ENCODE results near the gene PRKAB1.

The PRKAB1 gene

GRCh38 chr12:119630223-119630780, 37.6 kb upstream of the PRKAB1 start:
- TF ChIP-seq CTCF (IDR thresholded peaks at IDR 0.05; ENCODE audit: low read depth, low read length, missing control alignments): no peak
- DNase-seq (ENCODE audit: extremely low read depth, low read depth): no peak
- no peak overlapping the region for H3K4me3 ChIP-seq (replicated peaks; ENCODE audit: low read depth, low read length)

DNA sequence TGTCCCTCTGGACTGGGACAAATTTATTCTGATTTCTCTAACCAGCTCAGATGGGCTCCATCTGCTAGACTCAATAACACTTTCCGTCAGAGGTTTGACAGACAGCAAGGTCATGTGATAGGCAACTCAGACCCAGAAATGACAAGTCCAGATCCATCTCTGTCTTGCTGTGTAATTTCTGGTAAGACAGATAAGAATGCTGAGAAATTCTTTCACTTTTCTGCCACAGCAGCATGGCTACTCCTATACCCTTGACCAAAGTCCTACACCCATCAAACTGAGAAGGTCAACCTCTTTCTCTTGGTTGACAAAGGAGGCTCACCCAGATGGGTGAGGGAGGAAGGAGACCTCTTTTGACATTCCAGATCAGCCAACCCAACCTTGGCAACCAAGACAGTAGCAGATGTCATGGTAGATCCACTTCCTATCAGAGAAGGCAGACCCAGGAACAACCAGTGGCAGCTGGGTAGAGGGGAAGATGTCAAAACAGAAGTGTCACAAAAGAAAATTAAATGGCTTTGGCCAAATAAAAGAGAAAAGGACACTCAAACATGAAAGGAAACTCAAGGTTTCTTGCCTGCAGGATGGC, 36.9 kb upstream of the PRKAB1 start:
- no peak overlapping the region for H3K4me3 ChIP-seq (replicated peaks; ENCODE audit: low read depth, low read length)
- DNase-seq (ENCODE audit: extremely low read depth, low read depth): no peak
- no peak for TF ChIP-seq CTCF (IDR thresholded peaks at IDR 0.05; ENCODE audit: low read depth, low read length, missing control alignments)

DNA sequence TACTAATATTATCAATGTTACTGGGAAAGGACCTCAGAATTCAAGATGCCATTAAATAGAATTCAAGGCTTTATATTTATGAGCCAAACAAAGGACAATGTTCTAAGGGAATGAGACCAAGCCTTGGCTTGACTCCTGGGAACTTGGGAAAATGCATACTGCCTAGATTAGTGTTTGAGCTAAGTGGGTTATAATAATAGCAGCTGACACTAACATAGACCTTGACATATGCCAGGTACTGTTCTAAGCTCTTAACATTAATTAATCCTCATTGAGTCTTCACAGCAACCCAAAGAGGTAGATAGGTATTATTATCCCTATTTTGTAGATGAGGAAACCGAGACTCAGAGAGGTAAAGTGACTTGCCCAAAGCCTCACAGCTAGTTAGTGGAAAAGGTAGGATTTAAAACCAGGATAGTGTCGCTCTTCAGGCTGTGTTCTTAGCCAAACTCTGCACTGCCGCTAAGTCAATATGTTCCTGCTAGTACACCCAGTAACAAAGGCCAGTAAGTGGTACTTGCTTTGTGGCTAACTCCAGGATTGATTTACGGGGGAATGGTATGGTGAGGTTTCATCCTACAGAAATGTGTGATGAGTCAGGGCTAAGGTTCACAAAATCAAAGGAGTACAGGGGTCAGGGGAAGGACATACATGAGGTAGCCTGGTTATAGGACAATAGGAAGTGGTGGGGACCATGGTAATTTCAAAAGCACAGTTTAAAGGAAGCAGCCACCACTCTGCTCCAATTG, 35.8 kb upstream of the PRKAB1 start:
- no peak for TF ChIP-seq CTCF (IDR thresholded peaks at IDR 0.05; ENCODE audit: low read depth, low read length, missing control alignments)
- no peak overlapping the region for H3K4me3 ChIP-seq (replicated peaks; ENCODE audit: low read depth, low read length)
- DNase-seq (ENCODE audit: extremely low read depth, low read depth): no peak

DNA sequence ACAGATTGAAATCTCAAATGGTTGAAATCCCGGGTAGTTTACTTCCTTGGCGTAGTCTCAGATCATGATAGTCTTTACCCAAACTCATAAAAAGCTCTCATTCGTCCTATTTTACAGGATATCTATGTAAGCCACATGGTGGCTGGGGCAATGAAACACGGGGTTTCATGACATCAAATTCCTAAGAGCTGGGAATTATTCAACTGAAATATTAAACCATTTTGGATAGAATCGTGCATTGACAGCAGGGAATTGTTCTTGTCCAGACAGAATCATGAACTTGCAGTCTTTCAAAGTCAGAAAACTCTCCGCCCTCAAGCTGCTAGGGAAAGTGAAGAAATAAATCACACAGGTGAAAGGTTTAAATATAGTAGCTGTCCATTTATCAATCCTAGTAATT, 33.2 kb upstream of the PRKAB1 start:
- no peak for DNase-seq (ENCODE audit: extremely low read depth, low read depth)
- no peak overlapping the region for H3K4me3 ChIP-seq (replicated peaks; ENCODE audit: low read depth, low read length)
- TF ChIP-seq CTCF (IDR thresholded peaks at IDR 0.05; ENCODE audit: low read depth, low read length, missing control alignments): no peak

- no peak overlapping the region for H3K4me3 ChIP-seq (replicated peaks; ENCODE audit: low read depth, low read length)
- peak; percentile 45 for TF ChIP-seq CTCF (IDR thresholded peaks at IDR 0.05; ENCODE audit: low read depth, low read length, missing control alignments)
- DNase-seq (ENCODE audit: extremely low read depth, low read depth): no peak
These were observed 24.9 kb upstream of the PRKAB1 start for GRCh38 chr12:119642986-119643385.

GRCh38 chr12:119644930-119645329, 23.0 kb upstream of the PRKAB1 start:
- no peak overlapping the region for H3K4me3 ChIP-seq (replicated peaks; ENCODE audit: low read depth, low read length)
- no peak for TF ChIP-seq CTCF (IDR thresholded peaks at IDR 0.05; ENCODE audit: low read depth, low read length, missing control alignments)
- DNase-seq (ENCODE audit: extremely low read depth, low read depth): no peak
